ENCODE results near the gene LPP.

LPP gene

DNA sequence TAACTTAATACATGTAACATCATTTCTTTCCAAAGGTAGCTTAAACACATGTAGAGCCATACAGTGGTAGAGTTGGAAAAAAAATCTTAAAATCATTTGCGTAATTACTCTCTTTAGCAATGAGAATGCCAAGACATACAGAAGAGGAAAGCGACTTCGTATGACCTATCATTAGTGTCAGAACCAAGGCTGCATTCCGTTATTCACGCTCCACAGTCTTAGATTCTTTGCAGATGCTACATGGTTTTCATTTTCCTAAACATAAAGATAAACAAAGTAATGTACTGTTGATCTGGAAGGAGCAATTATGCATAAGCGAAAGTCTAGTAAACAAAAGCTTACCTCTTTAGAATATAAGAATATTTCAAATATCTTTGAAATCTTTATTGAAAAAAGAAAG is 607.5 kb downstream of the LPP start:
- DNase-seq: no peak

DNA sequence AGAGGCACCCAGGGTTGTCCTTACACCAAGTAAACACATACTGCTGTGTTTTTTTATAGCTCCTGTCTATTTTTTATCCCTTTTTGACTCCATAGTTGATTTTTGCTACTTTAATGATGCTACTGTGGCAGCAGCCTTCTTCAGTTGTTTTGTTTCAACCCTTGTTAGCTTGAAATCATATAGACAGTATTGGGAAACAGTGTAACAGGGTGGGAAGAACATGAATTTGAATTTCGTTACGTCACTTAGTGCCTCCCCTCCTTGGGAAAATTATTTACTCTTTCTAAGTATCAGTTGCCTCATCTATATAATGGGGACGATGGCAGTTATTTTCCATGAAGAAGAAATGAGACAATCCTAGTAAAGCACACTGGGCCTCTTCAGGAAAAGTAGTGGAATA is 608.0 kb downstream of the LPP start:
- no peak for DNase-seq

DNA sequence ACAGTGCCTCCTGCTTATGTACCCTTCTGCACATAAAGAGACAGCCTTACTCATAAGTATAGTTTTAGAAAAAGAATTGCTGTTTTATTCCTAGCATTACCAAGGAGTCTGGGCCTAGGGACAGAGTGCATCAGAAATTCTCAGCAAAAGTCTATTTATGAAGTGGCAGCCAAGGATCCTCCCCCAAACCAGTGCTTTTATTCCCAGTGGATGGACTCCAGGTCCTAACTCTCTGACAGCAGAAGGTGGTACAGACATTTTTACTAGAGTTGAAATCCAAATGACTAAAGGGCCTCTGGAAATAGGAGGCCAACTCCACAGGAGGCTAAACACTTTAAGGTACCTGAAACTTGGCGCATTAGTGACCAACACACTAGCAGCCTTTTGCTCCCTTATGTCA is 610.7 kb downstream of the LPP start:
- DNase-seq: peak in 3 of 14 donors; percentile 5 to 10 (median 8)

DNA sequence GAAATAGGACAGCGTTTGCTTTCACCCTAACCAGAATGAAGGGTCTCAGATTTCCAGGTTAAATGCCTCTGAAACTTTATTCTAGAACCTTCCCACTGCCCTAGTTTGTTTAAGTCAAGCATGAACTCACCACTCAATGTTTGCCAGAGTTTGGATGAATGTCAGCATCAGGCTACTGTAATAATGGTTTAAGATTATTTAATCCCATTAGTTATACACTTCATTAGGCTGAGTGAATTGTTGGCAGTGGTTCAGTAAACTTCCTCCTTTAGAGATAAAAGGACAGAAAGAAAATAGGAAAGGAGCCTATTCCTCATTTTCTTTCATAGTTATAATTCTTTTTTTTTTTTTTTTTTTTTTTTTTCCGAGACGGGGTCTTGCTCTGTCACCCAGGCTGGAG is 615.9 kb downstream of the LPP start:
- DNase-seq: no peak

DNA sequence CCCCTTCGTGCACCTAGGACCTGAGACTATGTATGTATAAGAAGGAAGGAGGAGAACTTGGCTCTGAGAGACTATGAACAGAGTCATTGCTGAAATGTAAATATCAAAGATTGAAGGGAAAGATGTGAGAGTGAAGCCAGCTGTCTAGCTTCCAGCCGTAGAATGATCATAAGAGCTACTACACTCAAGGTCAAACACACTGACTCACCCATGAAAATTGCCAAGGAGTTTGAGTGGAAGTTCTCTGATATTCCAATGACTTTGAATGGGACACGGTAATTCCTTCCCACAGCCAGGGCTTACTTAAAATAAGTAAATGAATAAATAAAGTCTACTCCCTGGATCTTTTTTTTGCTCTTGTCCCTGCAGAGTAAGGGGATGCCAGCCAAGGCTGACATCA is 618.9 kb downstream of the LPP start:
- peak in 1 of 14 donors; percentile 7 for DNase-seq

DNA sequence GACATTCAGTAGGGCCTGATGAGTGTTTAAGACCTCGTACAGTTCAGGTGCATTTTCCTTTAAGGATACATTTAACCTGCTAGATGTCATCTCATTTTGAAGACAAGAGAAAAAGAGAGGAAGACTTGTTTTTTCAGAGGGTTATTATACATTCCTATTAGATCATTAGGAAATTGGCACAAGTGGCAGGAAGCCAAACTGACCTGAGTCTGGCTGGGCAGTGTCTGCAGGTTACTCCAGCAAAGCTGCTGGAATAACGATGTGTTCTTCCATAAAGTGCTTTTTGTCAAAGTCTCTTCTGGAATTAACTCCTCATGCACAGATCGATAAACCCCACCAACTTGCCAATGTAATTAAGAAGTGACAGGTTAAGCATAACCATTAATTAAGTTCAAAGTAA is 621.5 kb downstream of the LPP start:
- no peak for DNase-seq

DNA sequence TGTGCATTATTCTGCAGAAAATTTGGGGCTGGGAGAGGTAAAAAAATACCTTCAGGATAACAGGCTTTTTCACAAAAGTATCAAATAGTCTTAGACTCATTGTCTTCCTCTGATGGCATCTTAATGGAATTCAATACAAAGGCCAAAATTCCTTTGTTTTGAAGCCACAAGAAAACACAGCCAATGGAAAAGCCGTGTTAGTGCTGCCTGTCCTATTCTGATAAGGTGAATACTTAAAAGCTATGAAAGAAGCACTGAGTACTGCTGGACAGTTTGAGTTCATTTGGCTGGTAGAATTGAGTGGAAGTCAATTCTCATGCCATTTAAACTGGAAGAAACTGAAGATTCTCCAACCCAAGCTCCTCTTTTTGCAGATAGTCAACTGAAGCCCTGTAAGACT is 622.5 kb downstream of the LPP start:
- DNase-seq: no peak

DNA sequence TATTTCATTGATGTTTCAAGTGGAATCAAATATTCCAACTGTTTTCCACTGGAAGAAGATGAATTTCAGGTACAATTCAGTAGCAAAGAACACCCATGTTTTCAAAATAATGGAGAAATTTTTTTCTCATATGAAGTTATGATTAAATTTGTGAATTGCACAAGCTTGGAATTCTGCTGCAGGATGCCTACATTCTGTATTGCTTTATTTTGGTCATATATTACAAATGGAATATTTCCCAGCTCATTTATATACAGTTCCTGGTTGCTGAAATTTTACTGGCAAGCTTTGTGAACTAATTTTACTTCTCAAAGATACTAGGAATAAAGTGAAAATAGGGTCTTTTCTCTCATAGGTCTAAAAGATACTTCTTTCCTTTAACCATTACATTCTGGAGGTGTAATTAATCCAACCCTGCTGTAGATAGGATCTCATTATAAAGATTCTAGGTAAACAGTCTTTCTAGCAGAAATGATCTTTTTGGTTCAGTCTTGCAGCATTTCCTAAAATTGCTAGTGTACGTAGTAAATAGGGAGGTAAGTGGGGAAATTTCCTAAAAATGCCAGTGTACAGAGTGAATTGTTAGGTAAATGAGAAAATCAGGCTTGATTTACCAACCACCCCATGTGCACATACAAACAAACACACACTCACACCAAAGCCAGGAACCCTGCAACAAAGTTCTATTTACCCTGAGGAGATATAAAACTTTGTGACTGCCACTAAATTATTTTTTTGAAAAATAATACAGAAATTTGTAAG is 624.3 kb downstream of the LPP start:
- no peak for DNase-seq

DNA sequence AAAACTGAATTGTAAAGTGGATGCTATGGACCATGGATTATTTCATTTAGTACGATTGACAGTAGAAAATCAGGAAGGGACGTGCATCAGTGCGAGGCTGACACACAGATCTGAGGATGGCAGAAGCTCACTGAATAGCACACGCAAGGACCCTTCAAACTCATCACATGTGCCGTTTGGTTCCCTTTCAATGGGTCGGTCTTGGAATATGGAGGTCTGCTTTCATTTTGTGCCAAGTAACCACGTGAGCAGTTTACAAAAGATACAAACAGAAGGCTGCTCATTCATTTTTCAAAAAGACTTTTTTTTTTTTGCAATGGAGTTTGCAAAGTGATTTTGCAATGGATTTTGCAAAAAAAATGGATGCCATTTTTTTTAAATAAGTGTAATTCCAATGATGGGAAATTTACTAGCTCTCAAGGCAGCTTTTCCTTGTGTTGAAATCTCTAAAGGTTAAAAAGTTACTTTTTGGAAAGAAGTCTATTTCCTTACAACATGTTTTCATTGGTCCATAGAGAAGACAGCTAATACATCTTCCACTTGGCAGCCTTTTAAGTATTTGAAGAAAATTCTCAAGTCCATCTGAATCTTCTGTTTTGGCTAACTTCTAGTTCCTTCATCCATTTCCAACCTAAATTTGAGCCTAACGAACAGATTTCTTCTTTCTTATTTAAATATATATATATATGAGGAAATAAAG is 625.5 kb downstream of the LPP start:
- no peak for DNase-seq

DNA sequence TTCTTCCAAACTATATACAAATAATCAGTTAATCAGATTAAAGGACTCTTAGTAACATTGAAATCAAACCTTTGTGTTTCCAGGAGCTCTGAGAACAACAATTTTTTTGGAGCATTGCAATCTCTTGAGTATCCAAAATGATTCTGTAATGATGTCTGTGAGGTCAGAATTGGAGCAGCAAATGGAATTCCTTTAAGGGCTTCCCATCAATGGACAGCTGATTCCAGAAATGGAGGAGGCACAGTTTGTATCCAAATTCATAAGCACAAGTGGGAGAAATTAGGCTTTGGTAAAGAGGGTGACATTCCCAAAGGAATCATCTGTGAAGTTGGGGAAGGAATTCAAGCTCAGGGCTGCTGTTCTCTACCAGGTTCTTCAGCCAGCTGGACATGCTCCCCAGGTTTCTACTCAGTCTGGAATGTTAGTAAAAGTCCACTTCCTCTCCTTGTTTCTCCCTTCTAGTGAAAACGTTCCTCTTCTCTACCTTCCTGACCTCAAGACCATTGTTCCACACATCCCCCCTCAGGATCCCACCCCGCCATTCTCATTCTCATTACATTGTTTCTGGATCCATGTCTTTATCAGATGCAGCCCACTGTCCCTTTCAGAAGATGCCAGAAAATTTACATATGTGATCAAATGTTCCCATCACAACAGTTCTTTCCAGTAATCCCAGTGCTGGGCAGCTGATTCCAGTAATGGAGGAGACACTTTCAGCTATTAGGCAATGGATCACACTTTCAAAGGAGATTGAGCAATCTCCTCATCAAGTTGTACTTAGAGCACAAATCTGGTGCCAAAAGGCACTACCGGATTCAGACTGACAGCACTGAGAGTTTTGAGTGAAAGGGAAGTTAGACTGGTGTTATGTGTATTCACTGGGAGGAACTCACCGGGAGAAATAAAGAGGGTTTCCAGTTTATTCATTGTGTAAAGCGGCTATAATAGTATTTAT is 626.5 kb downstream of the LPP start:
- peak in 2 of 14 donors; percentile 24 to 28 for DNase-seq

DNA sequence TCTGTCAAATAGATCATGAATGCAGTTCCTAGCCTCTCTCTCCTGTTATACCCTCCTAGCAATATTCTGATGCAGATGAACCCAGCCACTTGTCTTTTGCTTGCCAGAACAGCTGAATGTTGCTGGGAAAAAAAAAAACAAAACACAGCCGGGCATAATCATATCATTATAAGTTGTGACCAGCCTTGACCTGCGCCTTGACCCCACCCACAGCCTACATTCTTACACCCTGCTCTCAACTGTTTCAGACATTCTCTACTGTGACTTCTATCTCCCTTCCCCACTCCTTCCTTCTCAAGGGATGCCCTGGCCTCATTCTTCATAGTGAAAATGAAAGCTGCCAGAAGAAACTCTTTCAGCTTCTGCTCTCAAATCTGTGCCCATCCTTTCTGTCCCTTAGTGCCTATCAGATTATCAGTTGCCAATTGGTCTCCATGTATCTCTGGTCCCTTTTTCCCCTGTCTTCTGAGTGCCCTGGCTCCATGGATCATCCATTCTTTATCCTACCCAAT is 628.7 kb downstream of the LPP start:
- no peak for DNase-seq

DNA sequence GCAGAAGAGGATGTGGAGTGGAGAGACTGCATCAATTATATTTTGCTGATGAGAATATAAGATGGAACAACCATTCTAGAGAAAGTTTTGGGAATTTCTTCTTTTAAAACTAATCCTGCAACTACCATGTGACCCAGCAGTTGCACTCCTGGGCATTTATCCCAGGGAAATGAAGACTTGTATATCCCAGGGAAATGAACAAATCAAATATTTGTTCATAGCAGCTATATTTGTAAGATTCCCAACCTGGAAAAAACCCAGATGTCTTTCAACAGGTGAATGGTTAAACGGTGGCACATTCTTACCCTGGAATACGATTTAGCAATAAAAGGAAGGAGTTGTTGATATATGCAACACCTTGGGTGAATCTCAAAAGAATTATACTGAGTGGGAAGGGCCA is 632.5 kb downstream of the LPP start:
- no peak for DNase-seq

DNA sequence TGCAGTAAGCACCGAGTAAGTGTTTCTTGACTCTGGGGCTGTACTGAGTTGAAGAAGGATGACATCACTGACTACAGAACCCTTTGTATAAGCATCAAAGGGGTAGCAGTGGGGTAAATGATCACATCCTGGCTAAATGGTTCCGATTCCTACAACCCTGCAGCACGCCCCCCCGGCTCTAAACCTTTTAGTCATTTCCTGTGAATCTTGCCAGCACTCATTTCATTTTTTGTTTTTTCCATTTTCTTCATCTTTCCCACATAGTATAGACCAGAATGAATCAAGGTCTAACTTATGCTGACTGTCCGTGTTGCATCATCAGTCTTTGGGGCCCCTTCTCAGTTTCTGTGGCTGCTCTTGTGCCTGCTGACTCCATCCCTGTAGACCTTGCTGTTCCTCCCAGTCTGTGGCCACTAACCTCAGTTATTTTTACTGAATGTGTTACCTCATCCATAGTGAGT is 634.7 kb downstream of the LPP start:
- DNase-seq: peak in 1 of 14 donors; percentile 16

DNA sequence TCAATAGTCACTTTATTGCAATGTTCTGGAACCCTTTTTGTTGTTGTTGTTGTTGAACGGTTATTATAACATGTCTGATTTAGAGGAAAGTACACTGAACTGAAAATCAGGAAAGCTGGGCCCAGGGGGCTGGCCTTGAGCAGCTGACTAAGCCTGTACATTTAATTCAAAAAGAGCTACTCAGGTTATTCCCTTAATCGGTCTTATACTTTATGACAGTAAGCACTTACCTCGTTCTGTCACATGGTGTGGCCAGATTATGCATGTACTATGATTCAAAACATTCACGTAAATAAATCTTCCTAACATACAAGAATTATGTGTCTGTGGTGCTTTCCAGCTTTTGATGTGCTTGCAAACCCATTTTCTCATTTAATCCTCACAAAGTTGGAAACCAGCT is 635.3 kb downstream of the LPP start:
- DNase-seq: no peak

DNA sequence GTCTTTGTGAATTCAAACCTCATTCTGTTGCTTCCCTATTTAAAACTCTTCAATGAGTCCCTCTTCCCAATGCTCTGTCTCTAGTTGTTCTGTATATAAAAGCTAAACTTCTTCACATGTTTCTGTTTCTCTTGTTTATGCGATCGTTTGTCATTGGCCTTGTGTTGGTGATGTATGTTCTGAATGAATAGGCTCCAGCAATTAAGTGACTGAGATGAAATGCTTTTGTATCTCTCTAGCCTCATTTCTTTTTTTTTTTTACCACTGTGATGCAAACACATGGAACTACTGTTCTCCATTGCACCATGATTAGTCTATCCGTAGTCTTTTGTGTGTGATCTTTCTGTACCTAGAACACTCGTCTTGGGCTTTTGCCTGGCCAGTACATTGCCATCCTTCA is 637.4 kb downstream of the LPP start:
- DNase-seq: no peak

DNA sequence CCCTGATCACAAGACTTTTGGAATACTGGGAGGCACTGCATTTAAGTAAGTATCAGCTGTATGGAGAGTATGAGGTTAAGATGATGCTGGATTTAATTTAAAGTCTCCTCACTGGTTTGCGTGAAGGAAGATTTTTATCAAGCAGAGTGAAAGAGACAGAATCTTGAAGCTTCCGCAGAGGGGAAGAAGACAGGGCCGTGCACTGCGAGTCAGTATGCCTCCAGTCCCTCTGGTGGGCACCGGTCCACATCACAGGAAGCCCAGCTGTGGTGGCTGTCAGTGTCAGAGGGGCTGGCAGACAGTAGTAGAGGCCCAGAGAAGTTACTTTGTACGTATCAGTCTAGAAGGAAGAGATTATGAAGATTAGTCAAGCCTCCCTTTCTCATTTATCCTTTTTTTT is 638.8 kb downstream of the LPP start:
- DNase-seq: peak in 8 of 14 donors; percentile 10 to 39 (median 26)

DNA sequence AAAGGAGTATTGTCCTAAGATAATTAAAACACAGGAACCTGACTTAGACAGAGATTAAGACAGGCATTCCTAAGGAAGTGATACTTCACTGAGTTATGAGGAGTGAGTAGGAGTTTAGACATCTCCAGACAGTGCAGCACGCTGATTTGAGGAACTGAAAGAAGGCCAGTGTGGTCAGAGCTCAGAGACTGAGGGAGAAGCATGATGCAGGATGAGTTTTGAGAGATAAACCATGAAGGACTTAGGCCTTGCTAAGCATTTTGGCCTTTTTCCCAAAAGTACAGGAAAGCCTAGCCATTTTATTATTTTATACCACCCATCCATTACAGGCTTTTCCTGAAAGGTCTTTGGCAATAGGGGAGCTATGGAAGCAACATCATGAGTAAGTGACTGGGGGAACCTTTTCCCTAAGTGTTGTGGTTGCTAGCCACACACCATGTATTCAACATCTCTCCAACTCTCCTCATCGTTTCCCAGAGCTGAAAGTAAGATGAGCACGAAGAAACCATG is 642.2 kb downstream of the LPP start:
- peak in 4 of 14 donors; percentile 6 to 29 (median 10) for DNase-seq

DNA sequence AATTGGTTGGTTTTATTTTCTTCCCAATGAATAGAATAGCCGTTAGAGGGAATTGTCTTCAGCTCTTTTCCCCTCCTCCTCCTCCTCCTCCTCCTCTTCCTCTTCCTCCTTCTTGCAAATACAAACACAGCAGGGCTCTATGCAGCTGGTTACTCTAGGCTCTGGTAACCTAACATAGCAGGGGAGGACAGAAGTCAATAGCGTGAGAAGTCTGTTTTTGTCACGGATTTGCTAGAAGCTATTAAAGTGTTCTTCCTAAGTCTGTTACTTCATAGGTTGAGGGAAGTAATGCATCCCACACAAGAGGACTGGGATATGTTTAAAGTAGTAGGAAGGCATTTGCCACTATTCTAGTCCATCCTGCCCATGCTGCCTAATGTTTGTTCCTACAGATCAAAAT is 643.1 kb downstream of the LPP start:
- DNase-seq: no peak

DNA sequence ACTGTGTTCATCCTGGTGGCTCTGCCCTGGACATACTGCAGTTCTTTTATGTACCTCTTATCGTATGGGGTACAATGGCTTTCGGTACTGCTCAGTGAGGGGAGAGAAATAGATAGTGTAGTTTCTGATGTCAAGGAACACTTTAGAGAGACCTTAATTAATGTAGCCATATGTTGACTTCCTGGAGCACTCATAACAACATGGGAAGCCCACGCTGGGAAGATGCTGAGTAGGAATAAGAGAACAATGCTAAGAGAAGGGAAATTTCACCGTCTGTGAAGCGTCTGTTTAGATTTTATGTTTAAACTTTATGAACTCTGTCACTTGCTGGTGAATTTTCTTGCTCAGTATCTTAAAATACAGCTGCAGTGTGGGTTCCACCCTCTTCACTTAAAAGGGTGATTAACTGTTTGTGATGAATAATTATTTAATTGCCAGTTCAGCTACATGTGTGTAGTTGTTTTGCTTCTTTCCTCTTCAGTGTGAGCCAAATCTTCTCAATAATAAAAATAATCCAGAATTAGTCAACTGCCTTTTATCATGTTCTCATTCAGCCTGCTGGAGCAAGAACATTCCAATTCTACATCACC is 644.7 kb downstream of the LPP start:
- DNase-seq: peak in 1 of 14 donors; percentile 34

DNA sequence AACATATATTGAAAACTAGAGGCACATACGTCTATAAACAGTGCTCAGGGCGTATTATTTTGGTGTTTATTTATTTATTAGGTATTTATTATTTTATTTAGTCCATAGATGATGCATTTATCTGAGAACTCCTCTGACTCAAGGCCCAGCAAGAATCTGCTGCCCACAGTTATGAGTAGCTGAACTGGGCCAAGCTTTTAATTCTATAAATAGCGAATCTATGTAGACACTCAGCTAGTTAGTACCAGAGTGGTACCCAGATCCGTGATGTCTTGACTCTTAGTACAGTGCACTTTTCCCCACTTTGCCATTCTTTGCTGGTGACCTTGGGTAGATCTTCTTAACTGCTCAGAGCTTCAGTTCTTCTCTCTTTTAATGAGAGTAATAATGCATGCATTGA is 647.4 kb downstream of the LPP start:
- DNase-seq: no peak

DNA sequence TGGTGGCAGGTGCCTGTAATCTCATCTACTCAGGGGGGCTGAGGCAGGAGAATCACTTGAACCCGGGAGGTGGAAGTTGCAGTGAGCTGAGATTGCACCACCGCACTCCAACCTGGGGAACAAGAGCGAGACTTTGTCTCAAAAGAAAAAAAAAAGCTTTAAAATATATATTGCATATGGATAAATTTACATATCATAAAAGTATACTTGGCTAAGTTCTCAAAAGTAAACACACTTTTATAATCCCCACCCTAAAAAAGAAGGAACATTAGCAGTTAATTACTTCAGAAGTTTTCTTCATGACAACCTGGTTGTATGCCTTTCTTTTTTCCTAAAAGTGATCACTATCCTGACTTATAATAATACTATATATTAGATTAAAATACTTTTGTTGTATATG is 648.7 kb downstream of the LPP start:
- DNase-seq: no peak

DNA sequence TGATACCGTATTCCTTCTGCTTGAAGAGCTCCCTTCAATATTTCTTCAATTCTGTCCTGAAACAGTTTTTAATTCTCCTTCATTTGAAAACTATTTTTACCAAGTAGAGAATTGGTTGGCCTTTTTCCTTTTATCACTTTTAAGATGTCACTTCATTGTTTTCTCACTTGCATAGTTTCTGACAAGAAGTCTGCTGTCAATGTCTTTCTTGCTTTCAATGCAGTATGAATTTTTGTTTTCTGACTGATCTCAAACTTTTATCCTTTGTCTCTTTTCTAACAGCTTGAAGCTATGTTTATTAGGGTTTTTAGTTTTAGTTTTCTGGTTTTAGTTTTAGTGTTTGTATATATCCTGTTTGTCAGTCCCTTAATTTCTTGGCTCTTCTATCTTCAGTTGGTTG is 653.0 kb downstream of the LPP start:
- no peak for DNase-seq
